HG03159 (cell line): Measurements from ENCODE around the gene MPPED2.

ENCODE experiments used
- ATAC-seq: cut with Tn5 transposase; IDR thresholded peaks from one replicate; pipeline ENCODE4 v1.9.1; 2021; ENCODE audit warnings: mild to moderate bottlenecking, moderate library complexity; ENCODE audit not compliant: unreplicated experiment

Gene MPPED2

GRCh38 chr11:30488304-30488998 lies 97.7 kb downstream of the MPPED2 start:
- ATAC-seq: no peak

- no peak for ATAC-seq
Observed at GRCh38 chr11:30487200-30487898, 98.8 kb downstream of the MPPED2 start.

GRCh38 chr11:30485756-30486155 lies 100.4 kb downstream of the MPPED2 start:
- ATAC-seq: no peak

- ATAC-seq: no peak
Observed at GRCh38 chr11:30485222-30485621, 100.9 kb downstream of the MPPED2 start.

GRCh38 chr11:30483056-30483455 lies 103.1 kb downstream of the MPPED2 start:
- ATAC-seq: no peak

GRCh38 chr11:30481796-30482195 lies 104.4 kb downstream of the MPPED2 start:
- no peak for ATAC-seq

GRCh38 chr11:30481330-30481729 lies 104.8 kb downstream of the MPPED2 start:
- ATAC-seq: no peak

- ATAC-seq: no peak
Observed at GRCh38 chr11:30479899-30480298, 106.3 kb downstream of the MPPED2 start.

- no peak for ATAC-seq
Observed at GRCh38 chr11:30478923-30479322, 107.2 kb downstream of the MPPED2 start.

GRCh38 chr11:30477061-30477460 lies 109.1 kb downstream of the MPPED2 start:
- no peak for ATAC-seq

GRCh38 chr11:30474151-30474954 lies 111.8 kb downstream of the MPPED2 start:
- no peak for ATAC-seq

- no peak for ATAC-seq
Observed at GRCh38 chr11:30471244-30471643, 114.9 kb downstream of the MPPED2 start.

GRCh38 chr11:30468881-30469280 lies 117.3 kb downstream of the MPPED2 start:
- ATAC-seq: no peak

- ATAC-seq: no peak
Observed at GRCh38 chr11:30467176-30467575, 119.0 kb downstream of the MPPED2 start.

GRCh38 chr11:30465623-30466022 lies 120.5 kb downstream of the MPPED2 start:
- ATAC-seq: no peak

- ATAC-seq: no peak
Observed at GRCh38 chr11:30465192-30465591, 121.0 kb downstream of the MPPED2 start.

GRCh38 chr11:30463266-30463665 lies 122.9 kb downstream of the MPPED2 start:
- no peak for ATAC-seq

- ATAC-seq: no peak
Observed at GRCh38 chr11:30462421-30462820, 123.7 kb downstream of the MPPED2 start.

GRCh38 chr11:30459821-30460220 lies 126.3 kb downstream of the MPPED2 start:
- ATAC-seq: no peak

- ATAC-seq: no peak
Observed at GRCh38 chr11:30459306-30459705, 126.8 kb downstream of the MPPED2 start.

GRCh38 chr11:30458541-30458940 lies 127.6 kb downstream of the MPPED2 start:
- ATAC-seq: no peak

GRCh38 chr11:30457087-30457486 lies 129.1 kb downstream of the MPPED2 start:
- ATAC-seq: no peak
